Renal pelvis (tissue), 4 donors: ENCODE data around the gene CACNB2. TPM values are rescaled to one million over a fixed set of nuclear protein-coding genes. Genes with fewer than 3 reads are reported as not detected.

Experiments
- DNase-seq: peaks from one replicate; pipeline ENCODE4 v3.0.0-alpha.2; 2013
- polyA plus RNA-seq, 3 donors: library from polyadenylated mRNA; unstranded; fragments of 120-200 nt; gene quantifications; one replicate each; pipeline ENCODE4 v1.2.1, GENCODE V29; 2013; ENCODE audit not compliant: insufficient read length in 3 of 3

Gene CACNB2
- polyA plus RNA-seq, 3 donors = 2.4 to 6.1 (median 4.9) TPM

- DNase-seq = no peak
Observed at GRCh38 chr10:18504161-18504560, 363.9 kb downstream of the CACNB2 start.

DNA sequence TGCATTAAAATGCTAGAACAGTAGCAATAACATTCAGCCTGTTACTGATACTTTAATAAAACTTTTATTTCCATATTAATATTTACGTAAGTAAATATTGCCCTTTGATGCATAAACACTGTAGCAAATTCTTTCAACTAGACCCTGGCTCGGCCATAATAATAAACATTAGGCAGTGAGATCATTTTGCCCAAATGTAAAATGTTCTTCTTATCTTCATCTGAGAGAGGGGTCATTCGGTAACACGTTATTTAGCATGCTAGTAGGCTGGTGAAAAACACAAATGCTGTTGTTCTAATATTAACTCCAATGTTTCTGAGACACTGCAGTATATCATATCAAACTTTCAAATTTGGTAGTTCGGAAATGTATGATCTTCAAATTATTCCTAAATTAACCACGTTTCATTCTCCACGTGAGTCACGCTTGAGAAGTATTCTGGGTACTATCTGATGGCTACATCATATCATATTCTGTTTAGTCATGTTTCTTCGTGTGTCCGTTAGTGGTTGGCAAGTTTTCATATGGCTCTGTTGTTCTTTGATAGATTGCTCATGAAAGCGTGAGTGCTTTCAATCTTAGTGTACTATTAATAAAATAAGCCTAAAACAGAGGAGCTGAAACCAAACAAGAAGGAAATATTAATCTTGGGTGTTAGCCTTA, 365.4 kb downstream of the CACNB2 start:
- DNase-seq = no peak

- no peak for DNase-seq
Observed at GRCh38 chr10:18508587-18508986, 368.4 kb downstream of the CACNB2 start.

GRCh38 chr10:18514537-18514936, 374.3 kb downstream of the CACNB2 start:
- no peak for DNase-seq

GRCh38 chr10:18516851-18517250, 376.6 kb downstream of the CACNB2 start:
- DNase-seq = no peak

- no peak for DNase-seq
Observed at GRCh38 chr10:18523025-18523424, 382.8 kb downstream of the CACNB2 start.

DNA sequence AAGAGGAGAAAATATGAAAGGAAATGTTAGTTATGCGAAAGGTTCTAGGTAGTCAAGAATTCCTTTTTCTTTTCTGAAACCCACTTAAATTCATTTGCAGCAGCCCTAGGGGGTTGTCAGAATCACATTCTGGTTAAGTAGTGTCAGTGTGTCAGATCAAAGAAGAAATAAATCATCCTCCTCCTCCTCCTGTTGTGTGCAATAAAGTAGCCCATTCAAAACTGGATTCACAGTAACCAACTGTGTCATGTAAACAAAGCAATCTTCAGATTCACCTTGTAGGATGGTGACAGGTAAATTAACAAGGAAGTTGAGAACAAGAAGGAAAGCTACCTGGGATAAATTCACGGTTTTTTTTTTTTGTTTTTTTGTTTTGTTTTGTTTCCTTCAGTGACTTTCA, 383.6 kb downstream of the CACNB2 start:
- no peak for DNase-seq

DNA sequence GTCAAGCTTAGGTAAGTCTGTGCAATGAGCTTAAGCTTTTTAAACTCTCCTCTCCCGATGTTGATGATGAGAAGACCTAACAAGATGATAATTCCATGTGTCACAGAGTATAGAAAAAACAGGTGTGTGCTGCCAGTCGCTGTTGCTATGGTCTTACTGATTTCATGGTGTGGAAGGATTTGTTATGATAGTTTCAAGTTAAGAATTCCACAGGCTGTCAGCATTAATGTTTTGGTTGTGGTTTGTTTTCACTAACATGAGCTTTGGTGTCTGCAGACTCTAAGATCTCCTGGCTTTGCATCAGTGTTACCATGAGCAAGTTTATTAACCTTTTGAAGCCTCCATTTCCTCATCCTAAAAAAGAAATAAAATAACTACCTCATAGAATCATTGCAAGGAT, 387.5 kb downstream of the CACNB2 start:
- peak; percentile 33 for DNase-seq

DNA sequence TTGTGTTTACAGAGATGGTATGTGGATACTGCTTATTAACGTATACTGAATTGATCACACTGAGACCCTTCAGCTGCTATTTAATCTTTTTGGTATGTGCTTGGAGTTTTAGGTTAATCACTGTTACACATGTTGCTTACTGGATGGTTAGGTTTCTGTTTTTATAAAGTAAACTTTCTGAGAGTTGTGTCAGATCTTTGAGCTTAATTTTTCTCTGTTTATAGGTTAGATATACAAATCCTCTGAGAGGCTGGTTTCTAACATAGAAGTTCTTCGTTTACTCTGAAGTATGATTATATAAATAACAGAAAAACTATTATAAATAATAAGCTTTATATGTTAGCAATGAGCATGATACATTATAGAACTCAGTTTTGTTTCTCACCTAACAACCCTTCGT, 388.1 kb downstream of the CACNB2 start:
- DNase-seq = no peak

GRCh38 chr10:18532881-18533535, 392.8 kb downstream of the CACNB2 start:
- DNase-seq = no peak

DNA sequence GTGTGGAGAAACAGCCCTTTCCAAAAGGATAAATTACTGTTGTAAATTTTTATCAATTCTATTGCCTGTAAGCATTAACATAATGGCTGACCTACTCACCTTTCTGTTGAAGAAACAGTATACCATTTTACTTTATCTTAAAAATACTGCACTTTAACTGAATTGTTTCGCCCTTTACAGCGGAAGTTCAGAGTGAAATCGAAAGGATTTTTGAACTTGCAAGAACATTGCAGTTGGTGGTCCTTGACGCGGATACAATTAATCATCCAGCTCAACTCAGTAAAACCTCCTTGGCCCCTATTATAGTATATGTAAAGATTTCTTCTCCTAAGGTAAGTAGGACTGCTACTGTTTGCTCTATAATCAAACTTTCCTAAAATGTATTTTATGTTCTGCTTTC, 393.7 kb downstream of the CACNB2 start:
- peak; percentile 57 for DNase-seq

DNA sequence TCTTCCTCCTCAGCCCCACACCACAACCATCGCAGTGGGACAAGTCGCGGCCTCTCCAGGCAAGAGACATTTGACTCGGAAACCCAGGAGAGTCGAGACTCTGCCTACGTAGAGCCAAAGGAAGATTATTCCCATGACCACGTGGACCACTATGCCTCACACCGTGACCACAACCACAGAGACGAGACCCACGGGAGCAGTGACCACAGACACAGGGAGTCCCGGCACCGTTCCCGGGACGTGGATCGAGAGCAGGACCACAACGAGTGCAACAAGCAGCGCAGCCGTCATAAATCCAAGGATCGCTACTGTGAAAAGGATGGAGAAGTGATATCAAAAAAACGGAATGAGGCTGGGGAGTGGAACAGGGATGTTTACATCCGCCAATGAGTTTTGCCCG, 399.1 kb downstream of the CACNB2 start:
- no peak for DNase-seq

DNA sequence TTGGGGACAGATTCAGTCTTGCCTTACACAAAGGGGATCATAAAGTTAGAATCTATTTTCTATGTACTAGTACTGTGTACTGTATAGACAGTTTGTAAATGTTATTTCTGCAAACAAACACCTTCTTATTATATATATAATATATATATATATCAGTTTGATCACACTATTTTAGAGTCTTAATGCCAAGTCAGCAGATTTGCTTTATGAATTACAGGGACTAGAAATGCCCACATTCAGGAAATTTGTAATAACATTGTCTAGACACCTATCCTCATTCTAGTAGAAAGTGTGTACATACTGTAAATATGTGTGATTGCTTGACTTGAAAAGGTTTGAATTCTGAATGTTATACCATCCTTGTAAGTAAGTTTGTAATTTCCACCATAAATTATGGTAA, 400.0 kb downstream of the CACNB2 start:
- DNase-seq = no peak

DNA sequence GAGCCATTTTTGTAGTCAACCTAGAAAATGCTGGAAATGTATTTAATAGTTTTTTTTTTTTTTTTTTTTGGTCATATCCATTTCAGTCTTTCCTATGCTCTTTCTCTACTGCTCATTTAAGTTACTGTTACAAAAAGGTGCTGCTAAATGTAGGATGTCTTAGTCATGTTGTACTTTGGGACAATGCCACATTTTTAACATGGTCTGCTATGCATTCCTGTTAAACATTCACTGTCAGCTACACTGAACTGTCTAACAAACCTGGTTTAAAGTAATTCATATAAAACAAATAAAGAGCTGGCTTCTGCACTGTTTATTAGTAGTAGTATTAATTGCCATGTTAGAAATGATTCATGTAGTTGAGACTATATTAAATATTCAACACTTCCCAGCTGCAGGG, 402.6 kb downstream of the CACNB2 start:
- DNase-seq = no peak

DNA sequence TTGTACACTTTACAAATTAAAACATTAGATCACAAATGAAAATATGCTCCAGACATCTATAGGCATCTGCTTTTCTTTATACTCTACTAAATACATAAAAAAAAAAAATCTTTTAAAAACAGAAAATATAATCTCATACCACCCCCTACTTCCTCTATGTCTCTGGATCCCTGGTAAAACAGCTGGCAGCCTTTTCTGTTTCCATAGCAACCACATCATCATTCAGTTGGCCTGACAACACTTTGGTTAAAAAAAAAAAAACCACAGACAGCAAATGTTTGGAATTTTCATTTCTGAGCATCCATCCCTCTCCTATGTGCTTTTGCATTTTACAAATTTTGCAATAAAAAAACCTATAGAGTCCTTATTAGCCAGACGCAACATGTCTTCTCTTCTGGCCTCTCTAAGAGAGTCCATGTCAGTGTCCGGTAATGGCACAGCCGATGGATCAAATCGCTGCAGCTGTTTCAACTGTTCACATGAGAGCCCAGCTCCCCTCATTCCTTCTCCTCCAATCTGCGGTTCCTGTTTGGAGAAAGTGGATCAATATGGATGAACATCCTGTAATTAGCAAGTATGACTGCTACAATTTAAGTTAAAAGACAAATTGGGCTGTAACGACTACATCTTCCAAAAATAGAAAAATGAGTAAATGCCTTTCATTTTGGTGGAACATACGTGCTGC, 405.5 kb downstream of the CACNB2 start:
- DNase-seq = no peak

DNA sequence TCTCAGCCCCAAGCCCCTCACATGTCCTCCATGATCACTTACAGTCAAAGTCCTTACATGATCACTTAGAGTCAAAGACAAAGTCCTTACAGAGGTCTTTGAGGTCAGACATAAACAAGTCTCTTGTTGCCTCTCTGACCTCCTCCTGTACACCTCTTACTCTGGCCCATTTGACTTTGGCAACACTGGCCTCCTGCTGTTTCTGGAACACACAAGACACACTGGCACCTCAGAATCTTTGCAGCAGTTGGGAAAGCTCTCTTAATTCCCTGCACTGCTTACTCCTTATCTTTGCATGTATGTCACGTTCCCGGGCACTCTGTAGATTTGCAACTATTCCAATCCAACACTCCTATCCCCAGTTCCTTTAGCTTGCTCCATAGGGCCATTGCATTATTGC, 408.9 kb downstream of the CACNB2 start:
- DNase-seq = no peak

DNA sequence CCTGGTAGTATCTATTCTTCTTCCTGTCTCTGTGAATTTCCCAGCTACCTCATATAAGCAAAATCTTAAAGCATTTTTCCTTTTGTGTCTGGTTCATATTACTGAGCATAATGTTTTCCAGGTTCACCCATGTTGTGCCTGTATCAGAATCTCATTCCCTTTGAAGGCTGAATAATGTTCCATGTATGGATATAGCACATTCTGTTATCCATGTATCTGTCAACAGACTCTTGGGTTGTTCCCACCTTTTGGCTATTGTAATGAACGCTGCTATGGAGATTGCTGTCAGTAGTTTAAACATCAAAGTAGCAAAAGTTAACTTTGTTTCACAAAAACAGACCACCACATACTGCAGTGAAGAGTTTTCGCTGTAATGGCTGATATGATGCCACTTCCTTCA, 411.2 kb downstream of the CACNB2 start:
- DNase-seq = no peak

GRCh38 chr10:18554479-18554878, 414.3 kb downstream of the CACNB2 start:
- no peak for DNase-seq

- no peak for DNase-seq
Observed at GRCh38 chr10:18556522-18557147, 416.4 kb downstream of the CACNB2 start.

GRCh38 chr10:18557960-18558359, 417.7 kb downstream of the CACNB2 start:
- no peak for DNase-seq

DNA sequence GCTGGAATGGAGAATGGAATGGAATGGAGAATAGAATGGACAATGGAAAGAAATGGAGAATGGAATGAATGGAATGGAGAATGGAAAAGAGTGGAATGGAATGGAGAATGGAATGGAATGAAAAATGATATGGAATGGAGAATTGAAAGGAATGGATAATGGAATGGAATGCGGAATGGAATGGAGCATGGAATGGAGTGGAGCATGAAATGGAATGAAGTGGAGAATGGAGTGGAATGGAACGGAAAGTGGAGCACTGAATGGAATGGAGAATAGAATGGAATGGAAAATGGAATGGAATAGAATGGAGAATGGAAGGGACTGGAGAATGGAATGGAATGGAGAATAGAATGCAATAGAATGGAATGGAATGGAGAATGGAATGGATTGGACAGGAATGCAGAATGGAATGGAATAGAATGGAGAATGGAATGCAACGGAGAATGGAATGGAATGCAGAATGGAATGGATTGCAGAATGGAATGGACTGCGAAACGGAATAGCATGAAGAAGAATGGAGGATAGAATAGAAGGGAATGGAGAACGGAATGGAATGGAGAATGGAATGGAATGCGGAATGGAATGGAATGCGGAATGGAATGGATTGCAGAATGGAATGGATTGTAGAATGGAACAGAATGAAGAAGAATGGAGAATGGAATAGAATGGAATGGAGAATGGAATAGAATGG, 421.8 kb downstream of the CACNB2 start:
- no peak for DNase-seq

DNA sequence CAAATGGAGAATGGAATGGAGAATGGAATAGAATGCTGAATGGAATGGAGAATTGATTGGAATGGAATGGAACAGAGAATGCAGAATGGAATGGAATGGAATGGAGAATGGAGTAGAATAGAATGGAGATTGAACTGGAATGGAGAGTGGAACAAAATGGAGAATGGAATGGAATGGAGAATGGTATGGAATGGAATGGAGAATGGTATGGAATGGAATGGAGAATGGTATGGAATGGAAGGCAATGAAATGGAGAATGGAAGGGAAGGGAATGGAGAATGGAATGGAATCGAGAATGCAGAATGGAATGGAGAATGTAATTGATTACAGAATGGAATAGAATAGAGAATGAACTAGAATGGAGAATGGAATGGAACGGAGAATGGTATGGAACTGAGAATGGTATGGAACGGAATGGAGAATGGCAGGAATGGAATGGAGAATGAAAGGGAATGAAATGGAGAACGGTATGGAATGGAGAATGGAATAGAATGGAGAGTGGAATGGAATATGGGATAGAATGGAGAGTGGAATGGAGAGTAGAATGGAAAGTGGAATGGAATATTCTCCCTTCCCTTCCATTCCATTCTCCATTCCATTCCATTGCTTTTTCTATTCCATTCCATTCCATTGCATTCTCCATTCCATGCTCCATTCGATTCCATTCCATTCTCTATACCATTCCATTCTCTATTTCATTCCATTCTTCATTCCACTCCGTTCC, 422.9 kb downstream of the CACNB2 start:
- DNase-seq = no peak
